ENCODE measurements around the gene CRTC1.

CRTC1 gene

GRCh38 chr19:18659281-18660050 is 24.0 kb upstream of the CRTC1 start:
- no peak overlapping the region for H3K27ac Mint-ChIP-seq

GRCh38 chr19:18660051-18660910 is 23.2 kb upstream of the CRTC1 start:
- Mint-ChIP-seq H3K27ac (no peak overlapping the region), H3K36me3 (ENCODE audit: low read depth) (no peaks in the 10 kb centered on the region), H3K4me3 (no peak overlapping the region), H3K27me3 (ENCODE audit: low read depth) (no peaks in the 10 kb centered on the region), H3K9me3 (no peaks in the 10 kb centered on the region), H3K4me1 (ENCODE audit: low read depth) (no peaks in the 10 kb centered on the region)
- no peak for DNase-seq (ENCODE audit: low spot score)

More at GRCh38 chr19:18659281-18660050, 24.0 kb upstream of the CRTC1 start:
- Mint-ChIP-seq H3K4me1 (ENCODE audit: low read depth) (no peaks in the 10 kb centered on the region), H3K4me3 (no peak overlapping the region), H3K9me3 (no peaks in the 10 kb centered on the region), H3K36me3 (ENCODE audit: low read depth) (no peaks in the 10 kb centered on the region), H3K27me3 (ENCODE audit: low read depth) (no peaks in the 10 kb centered on the region)
- DNase-seq (ENCODE audit: low spot score), result no peak

- H3K9me3 Mint-ChIP-seq, result no peaks in the 10 kb centered on the region
- no peak overlapping the region for H3K4me3 Mint-ChIP-seq
- H3K36me3 Mint-ChIP-seq (ENCODE audit: low read depth), result no peaks in the 10 kb centered on the region
- H3K27me3 Mint-ChIP-seq (ENCODE audit: low read depth), result no peaks in the 10 kb centered on the region
- no peaks in the 10 kb centered on the region for H3K4me1 Mint-ChIP-seq (ENCODE audit: low read depth)
- no peak overlapping the region for H3K27ac Mint-ChIP-seq
- no peak for DNase-seq (ENCODE audit: low spot score)
Measured at GRCh38 chr19:18660939-18661670, 22.4 kb upstream of the CRTC1 start.

- no peak overlapping the region for H3K4me3 Mint-ChIP-seq
- H3K27me3 Mint-ChIP-seq (ENCODE audit: low read depth), result no peaks in the 10 kb centered on the region
- no peak overlapping the region for H3K27ac Mint-ChIP-seq
- DNase-seq (ENCODE audit: low spot score), result no peak
- H3K36me3 Mint-ChIP-seq (ENCODE audit: low read depth), result no peaks in the 10 kb centered on the region
- H3K9me3 Mint-ChIP-seq, result no peaks in the 10 kb centered on the region
- H3K4me1 Mint-ChIP-seq (ENCODE audit: low read depth), result no peaks in the 10 kb centered on the region
Measured at GRCh38 chr19:18662972-18663732, 20.3 kb upstream of the CRTC1 start.

- Mint-ChIP-seq H3K9me3 (no peaks in the 10 kb centered on the region), H3K27me3 (ENCODE audit: low read depth) (no peaks in the 10 kb centered on the region), H3K27ac (no peak overlapping the region), H3K36me3 (ENCODE audit: low read depth) (no peaks in the 10 kb centered on the region), H3K4me1 (ENCODE audit: low read depth) (no peaks in the 10 kb centered on the region), H3K4me3 (no peak overlapping the region)
- DNase-seq (ENCODE audit: low spot score), result no peak
Measured at GRCh38 chr19:18663940-18664530, 19.4 kb upstream of the CRTC1 start.

- Mint-ChIP-seq H3K36me3 (ENCODE audit: low read depth) (peaks cover 6% of the 10 kb centered on the region), H3K4me3 (no peak overlapping the region), H3K27ac (no peak overlapping the region), H3K9me3 (no peaks in the 10 kb centered on the region), H3K27me3 (ENCODE audit: low read depth) (no peaks in the 10 kb centered on the region), H3K4me1 (ENCODE audit: low read depth) (no peaks in the 10 kb centered on the region)
- no peak for DNase-seq (ENCODE audit: low spot score)
Measured at GRCh38 chr19:18665771-18666202, 17.7 kb upstream of the CRTC1 start.

GRCh38 chr19:18666317-18666716 is 17.2 kb upstream of the CRTC1 start:
- no peak overlapping the region for H3K4me3 Mint-ChIP-seq
- DNase-seq (ENCODE audit: low spot score), result no peak
- peaks cover 6% of the 10 kb centered on the region for H3K36me3 Mint-ChIP-seq (ENCODE audit: low read depth)
- no peaks in the 10 kb centered on the region for H3K4me1 Mint-ChIP-seq (ENCODE audit: low read depth)
- H3K27me3 Mint-ChIP-seq (ENCODE audit: low read depth), result no peaks in the 10 kb centered on the region
- H3K9me3 Mint-ChIP-seq, result no peaks in the 10 kb centered on the region
- no peak overlapping the region for H3K27ac Mint-ChIP-seq

- no peaks in the 10 kb centered on the region for H3K27me3 Mint-ChIP-seq (ENCODE audit: low read depth)
- H3K36me3 Mint-ChIP-seq (ENCODE audit: low read depth), result peaks cover 6% of the 10 kb centered on the region
- H3K27ac Mint-ChIP-seq, result no peak overlapping the region
- no peaks in the 10 kb centered on the region for H3K9me3 Mint-ChIP-seq
- H3K4me3 Mint-ChIP-seq, result no peak overlapping the region
- H3K4me1 Mint-ChIP-seq (ENCODE audit: low read depth), result no peaks in the 10 kb centered on the region
- DNase-seq (ENCODE audit: low spot score), result no peak
Measured at GRCh38 chr19:18666784-18667183, 16.7 kb upstream of the CRTC1 start.

- no peak for DNase-seq (ENCODE audit: low spot score)
- no peak overlapping the region for H3K4me3 Mint-ChIP-seq
- H3K36me3 Mint-ChIP-seq (ENCODE audit: low read depth), result peaks cover 6% of the 10 kb centered on the region
- no peaks in the 10 kb centered on the region for H3K27me3 Mint-ChIP-seq (ENCODE audit: low read depth)
- no peak overlapping the region for H3K27ac Mint-ChIP-seq
- no peaks in the 10 kb centered on the region for H3K9me3 Mint-ChIP-seq
- H3K4me1 Mint-ChIP-seq (ENCODE audit: low read depth), result no peaks in the 10 kb centered on the region
Measured at GRCh38 chr19:18667531-18668251, 15.8 kb upstream of the CRTC1 start.

- Mint-ChIP-seq H3K4me1 (ENCODE audit: low read depth) (no peaks in the 10 kb centered on the region), H3K27me3 (ENCODE audit: low read depth) (no peaks in the 10 kb centered on the region), H3K4me3 (no peak overlapping the region), H3K36me3 (ENCODE audit: low read depth) (peaks cover 6% of the 10 kb centered on the region), H3K27ac (no peak overlapping the region), H3K9me3 (no peaks in the 10 kb centered on the region)
- DNase-seq (ENCODE audit: low spot score), result no peak
Measured at GRCh38 chr19:18668252-18668631, 15.2 kb upstream of the CRTC1 start.

- no peak for DNase-seq (ENCODE audit: low spot score)
- no peak overlapping the region for H3K27ac Mint-ChIP-seq
- H3K27me3 Mint-ChIP-seq (ENCODE audit: low read depth), result no peaks in the 10 kb centered on the region
- H3K4me3 Mint-ChIP-seq, result no peak overlapping the region
- no peaks in the 10 kb centered on the region for H3K4me1 Mint-ChIP-seq (ENCODE audit: low read depth)
- H3K9me3 Mint-ChIP-seq, result no peaks in the 10 kb centered on the region
- peaks cover 6% of the 10 kb centered on the region for H3K36me3 Mint-ChIP-seq (ENCODE audit: low read depth)
Measured at GRCh38 chr19:18668744-18669523, 14.5 kb upstream of the CRTC1 start.

- H3K27me3 Mint-ChIP-seq (ENCODE audit: low read depth), result no peaks in the 10 kb centered on the region
- H3K4me3 Mint-ChIP-seq, result no peak overlapping the region
- no peak overlapping the region for H3K27ac Mint-ChIP-seq
- no peaks in the 10 kb centered on the region for H3K4me1 Mint-ChIP-seq (ENCODE audit: low read depth)
- peaks cover 8% of the 10 kb centered on the region for H3K36me3 Mint-ChIP-seq (ENCODE audit: low read depth)
- no peaks in the 10 kb centered on the region for H3K9me3 Mint-ChIP-seq
- no peak for DNase-seq (ENCODE audit: low spot score)
Measured at GRCh38 chr19:18669524-18669817, 14.0 kb upstream of the CRTC1 start.
